HG03060 (cell line): ENCODE data around the gene DCLK1.
A peak's percentile ranks its signal among the peaks of the same experiment; 100 is the strongest.

Experiments
- ATAC-seq: cut with Tn5 transposase; IDR thresholded peaks from one replicate; pipeline ENCODE4 v1.9.1; 2021; ENCODE audit warnings: low read depth, moderate number of reproducible peaks; ENCODE audit not compliant: unreplicated experiment

Gene DCLK1

DNA sequence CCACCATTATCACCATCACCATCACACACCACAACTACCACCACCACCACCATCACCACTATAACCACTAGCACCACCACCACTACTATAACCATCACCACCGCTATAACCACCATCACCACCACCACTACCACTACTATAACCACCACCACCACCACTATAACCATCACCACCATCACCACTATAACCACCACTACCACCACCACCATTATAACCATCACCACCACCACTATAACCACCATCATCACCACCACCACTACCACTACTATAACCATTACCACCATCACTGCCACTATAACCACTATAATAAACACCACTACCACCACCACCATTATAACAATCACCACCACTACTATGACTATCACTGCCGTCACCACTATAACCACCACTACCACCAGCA, 173.2 kb downstream of the DCLK1 start:
- no peak for ATAC-seq

DNA sequence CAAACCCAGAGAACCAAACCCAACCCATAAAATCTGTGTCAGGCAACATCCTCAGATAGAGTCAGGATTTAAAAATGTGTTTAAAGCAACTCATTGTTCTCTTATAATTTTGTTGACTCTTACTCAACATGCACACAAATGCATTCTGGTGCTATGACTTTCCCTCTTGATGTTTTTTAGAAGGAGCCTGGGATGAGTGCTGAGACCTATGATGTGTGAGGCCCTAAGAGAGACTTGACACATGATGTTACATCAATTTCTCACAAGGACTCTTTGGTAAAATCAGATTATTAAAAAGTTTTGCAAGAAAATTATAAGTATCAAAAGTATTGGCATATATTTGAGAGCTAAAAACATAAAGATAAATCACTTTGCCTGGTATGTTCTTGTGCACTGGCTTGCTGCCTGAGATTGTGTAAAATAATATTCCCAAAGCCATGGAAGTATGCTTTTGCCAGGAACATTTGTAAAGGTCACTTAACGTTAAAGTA, 173.9 kb downstream of the DCLK1 start:
- no peak for ATAC-seq

DNA sequence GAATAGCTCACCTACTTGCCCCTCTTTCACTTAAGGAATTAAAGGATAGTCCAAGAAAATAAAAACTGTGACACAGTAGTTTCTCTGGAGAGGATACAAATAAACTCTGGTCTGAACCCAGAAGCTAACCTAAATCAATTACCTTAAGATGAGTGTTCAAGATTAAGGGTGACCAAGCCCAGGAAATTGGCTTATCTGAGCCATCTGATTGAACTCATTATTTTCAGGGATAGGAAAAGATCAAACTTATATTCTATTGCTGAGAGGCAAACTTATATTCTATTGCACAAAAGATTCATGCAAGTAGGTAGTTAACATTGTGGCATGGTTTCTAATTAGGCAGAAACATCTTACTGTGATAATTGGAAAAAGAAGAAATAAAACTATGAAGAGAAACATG, 175.1 kb downstream of the DCLK1 start:
- ATAC-seq, result no peak

DNA sequence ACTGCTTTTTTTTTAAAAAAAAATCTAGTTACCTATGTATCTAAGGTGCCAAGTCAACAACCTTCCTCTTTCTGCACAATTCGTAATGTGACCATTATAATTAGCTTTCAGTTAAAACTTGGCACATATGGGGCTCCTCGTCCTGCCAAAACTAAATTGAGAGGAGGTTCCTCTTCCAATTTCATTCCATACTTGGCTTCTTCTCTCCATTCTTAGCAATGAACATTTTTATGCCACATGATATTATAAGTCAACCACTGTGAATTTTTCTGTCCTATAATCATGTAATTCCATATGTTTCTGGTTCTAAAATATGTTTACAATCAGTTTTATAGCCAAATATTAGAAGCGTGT, 177.0 kb downstream of the DCLK1 start:
- ATAC-seq, result no peak

DNA sequence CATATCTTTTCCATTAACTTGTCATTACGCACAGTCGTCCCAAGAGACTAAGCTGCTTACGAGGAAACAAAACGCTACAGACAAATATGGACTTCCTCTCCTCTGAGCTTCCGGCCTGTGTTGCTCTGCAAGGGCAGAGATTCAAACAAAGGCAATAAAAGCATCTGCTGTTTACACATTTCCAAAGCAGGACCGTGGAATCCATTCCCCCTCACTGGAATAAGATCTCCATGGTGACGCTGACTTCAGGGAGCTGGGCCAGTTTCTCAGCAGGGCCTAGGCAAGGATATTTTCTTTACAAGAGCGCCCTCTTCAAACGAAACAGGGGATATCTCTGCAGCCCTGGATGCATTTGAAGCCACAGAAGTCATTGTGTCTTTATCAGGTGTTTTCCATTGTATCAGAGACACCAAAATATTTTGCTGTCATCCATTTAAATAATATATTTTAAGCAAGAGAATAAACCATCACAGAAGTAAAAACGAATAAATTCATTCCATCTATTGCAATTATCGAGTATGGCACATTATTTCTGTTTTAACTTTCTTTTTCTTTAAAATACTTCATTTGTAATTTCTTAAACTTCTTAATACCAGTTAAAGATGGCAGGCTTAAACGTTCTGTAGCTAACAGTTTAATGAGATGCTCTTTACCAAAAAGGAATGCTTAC, 177.5 kb downstream of the DCLK1 start:
- ATAC-seq, result no peak

DNA sequence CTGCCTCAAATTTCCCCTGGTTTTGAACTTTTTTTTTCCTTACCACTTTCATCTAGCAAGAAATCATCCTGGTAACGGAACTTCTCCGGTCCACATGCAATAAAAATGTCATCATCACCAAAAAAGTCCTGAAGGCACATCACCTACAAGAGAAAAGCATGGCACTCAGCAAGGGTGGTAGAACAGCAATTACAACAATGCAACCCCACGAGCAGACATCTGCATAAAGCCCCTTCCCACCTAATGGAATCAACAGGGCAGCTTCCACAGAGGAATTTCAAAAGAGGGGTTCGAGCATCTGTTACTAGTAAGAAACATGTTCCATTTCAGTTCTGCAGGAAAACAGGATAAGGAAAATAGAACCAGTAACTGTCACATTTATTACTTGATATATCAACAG, 183.9 kb downstream of the DCLK1 start:
- no peak for ATAC-seq

DNA sequence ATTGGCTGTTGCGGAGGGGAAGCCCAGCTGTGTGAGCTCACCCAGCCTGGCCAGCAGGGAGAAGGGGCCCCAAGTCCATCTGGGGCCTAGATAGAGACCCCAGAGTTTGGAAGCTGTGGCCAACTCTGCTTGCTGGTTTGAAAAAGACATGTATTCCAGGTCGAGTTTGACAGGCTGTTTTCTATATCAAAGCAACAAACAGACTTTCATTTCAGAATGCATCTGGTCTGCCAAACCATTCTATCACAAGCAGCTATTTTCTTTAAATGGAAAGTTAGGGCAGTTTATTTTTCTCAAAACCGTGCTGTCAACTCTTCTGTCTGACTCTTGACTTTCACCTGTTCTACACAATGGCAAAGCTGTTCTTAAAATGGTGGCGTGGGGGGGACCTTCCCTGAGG, 185.8 kb downstream of the DCLK1 start:
- no peak for ATAC-seq

DNA sequence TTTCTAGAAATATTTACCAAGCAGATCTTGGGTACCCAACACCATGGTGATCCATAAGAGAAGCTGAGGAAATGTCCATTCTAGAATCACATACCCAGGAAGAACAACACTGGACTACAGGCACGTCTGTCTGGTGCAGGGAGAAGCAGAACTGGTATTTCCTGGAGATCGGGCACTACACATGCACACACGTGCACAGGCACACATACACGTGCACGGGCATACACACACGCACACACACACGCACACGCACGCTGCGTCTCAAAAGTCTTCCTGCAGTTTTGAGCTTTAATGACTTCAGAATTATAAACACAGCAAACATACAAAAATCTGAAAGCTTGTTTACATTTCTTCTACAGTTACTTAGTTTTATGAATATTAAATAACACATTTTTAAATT, 189.8 kb downstream of the DCLK1 start:
- no peak for ATAC-seq

DNA sequence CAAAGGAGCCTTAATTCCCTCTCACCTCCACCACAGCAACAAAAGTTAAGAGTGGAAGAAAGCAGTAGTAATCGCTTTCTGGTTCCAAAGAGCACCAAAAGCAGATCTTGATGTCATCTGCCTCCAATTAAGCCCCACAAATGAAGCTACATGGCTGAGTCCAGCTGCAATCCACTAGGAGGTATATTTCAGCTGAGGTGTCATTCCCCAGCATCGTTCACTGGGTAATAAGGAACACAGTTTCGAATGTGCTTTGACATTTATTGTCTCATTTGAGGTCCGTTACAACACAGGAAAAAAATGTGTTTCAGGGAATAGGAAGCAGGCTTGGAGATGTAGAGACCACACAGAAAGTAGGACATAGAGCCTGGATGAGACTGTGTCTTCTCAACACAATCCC, 190.4 kb downstream of the DCLK1 start:
- no peak for ATAC-seq

DNA sequence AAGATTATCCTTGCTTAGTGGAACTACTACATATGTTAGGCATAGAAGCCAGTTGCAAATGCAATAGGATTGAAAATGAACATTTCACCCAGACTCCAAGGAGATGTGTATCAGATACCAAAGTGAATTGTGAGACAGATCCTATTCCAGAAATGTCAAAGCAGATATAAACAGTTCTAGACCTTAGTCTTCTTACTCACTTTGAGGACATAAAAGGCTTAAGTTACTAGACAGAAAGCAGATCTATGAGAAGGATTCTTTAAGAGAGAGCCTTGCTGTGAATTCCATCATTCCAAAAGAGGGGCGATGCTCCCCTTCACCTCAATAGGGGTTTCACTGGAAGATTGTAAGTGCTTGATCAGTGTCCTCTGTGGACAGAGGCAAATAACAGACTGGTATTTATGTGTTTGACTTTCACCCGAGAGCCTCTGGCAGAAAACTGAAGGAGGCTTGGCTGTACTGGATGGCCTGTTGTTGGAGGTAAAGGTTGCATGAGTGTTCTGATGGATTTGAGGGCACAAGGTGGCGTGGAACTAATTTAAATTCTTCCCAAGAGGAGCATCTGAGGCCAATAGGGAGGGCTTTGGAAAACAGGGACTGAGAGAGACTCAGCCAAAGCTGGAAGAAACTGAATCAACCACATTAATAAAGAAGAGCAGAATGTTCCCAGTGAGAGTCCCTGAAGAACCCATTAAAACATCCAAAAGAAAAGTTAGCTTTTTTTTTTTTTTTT, 194.8 kb downstream of the DCLK1 start:
- no peak for ATAC-seq

DNA sequence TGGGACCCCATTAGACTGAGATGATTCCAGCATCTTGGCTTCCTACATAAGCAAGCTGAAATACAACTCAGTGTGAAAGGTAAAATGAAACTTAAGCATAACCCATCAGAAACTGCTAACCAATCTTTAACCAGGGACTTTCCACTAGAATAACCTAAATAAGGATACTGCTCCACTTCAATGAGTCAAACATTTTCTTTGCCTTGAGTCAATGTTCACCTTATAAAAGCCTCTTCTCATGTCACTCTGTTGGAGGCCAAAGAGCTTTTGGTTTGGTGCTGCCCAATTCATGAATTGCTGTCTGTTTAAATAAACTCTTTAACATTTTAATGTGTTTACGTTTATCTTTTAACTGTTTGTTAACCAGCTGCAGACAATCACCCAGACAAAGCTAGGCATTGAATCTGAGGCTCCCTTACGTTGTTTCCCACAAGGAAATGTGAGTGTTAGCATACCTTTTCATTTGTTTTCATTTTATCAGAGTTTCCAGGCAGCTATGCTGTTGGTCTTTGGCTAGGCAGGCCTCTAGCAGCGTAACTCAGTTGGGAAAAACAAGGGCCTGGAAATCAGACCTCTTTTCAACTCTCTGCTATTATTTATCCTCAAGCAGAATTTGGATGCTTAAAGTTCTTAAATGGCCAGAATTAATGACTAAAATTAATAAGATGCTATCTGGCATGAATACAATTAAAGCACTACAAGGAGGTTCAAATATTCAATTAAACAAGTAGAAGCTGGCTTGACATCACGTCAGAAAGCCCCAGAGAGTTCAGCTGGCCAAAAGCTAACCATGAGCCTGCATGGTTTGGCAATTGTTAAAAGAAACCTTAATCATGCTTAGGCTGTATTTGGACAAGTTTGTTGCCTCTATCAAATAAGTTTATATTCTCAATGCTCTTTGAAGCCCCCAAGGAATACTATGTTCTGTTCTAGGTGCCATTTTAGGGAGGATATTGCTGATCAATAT, 200.2 kb downstream of the DCLK1 start:
- ATAC-seq, result peak; percentile 73

DNA sequence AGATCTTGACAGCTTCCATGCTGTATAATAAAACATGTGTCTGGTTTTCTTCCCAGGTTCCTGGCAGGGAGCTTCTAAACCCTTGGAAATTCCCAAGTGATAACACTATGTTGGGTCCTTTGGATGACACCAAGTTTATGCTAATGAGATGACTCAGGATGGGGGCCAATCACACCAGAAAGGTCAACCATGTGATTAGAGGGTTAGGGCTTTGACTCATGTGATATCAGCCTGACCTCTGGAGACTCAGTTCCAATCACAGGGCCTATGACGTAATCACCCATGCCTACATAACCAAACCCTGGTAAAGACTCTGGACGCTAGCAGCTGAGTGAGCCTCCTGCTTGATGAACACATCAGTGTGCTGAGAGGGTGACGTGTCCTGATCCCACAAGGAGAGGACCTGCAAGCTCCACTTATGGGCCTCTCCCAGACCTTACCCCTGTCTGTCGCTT, 203.6 kb downstream of the DCLK1 start:
- ATAC-seq, result no peak

DNA sequence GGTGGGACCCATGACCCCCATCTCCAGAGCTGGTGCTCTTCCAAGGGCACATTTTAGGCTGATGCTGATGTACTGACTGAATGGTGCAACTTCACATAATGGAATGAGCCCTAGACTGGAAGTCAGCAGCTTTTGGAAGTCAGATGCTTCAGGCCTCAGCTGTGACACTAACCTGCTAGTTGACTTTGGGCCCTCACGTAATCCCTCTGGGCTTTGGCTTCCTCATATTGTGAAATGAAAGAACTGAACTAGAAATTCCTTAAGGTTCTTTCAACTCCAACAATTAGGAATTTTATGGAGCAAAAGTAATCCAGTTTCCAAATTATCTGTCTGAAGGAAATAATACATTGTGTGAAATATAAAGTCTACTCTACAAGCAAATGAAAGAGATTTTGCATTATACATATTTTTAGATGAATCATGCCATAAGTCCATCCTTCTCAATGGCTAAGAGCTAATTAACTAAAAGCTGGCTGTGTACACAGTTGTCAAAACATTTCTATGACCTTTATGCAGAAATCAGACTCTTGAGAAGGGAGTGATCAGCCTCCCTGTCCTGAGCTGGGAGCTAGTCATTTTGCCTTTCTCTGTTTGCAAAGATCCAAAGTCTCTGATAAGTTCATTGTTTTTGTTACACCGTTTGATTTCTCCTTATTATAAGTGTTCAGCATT, 204.2 kb downstream of the DCLK1 start:
- no peak for ATAC-seq

DNA sequence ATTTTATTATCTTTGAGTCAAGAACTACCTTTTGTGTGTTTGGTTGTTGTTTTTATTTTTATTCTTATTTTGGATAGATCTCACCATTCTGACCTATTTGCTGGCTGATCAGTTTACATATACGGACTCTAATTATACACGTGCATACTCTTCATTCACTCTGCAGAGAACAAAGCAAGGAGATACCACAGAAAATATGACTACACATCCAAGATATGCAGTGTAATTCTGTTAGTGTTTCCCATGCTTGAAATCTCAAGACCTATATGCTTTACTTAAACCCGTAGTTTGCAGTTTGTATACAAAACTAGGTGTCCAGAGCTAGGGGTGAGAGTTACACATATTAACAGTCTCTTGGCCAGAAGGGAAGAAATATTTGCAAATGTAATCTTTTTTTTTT, 205.5 kb downstream of the DCLK1 start:
- no peak for ATAC-seq

DNA sequence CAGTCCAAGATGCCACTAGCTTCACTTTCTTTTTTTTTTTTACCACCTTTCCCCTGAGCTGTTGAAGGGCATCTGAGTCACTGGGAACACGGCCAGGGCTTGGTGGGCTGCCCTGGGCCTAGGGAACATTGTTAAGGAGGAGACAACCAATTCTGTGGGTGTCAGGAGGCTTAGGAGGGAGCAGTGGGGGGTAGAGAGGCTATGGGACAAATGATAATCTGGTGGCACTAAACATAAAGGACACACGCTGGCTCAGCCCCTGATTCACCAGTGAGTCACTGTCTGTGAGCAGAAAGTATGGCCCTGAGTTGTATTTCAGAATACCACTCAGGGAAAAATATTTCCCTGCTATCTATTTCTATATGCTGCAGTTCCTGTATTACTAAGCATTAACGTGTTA, 207.8 kb downstream of the DCLK1 start:
- no peak for ATAC-seq

DNA sequence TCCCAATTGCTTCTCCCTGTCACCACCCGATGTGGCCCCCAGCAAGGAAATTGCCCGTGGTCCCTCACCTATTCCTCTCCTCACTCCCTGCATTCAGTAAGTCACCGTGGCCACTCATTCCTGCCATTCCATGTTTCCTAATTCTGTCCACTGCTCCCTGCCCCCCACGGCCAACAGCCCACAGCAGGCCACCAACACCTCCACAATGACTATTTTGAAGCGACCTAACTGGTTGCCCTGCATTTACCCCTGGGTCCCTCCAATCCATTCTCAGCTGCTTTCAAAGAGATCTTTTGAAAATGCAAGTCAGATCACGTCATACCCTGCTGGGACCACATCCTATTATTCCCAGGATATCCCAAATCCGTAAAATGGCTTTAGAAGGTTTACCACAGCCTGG, 210.4 kb downstream of the DCLK1 start:
- no peak for ATAC-seq

DNA sequence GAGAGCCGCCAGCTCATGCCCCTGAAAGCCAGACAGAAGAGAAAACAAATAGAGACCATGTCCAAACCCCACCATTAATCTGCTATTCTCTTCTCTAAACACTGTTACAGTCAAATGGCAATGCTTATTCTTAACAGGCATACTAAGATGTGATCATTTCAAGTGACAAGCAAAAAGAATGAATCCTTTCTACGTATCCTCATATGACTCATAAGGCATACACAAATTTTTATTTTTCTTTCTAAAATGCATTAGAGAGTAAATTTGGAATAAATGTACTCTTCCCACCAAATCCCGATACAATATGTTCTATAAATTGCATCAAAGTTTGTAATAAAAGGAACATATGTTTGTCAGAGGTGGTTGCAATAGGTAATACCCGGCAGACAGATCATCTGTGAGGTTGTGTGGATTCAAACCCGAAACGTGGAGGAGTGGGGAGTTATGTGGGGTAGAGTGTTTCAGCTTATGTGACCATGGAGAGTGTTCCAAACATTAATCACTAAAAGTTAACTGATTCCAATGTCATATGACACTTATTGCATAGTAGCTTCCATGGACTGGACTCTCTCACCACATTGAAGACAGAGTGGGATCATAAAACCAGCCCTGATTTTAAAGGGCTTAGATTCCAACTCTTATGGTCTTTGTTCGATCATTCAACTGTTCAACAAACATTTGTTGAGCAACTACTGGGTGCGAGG, 213.1 kb downstream of the DCLK1 start:
- no peak for ATAC-seq

DNA sequence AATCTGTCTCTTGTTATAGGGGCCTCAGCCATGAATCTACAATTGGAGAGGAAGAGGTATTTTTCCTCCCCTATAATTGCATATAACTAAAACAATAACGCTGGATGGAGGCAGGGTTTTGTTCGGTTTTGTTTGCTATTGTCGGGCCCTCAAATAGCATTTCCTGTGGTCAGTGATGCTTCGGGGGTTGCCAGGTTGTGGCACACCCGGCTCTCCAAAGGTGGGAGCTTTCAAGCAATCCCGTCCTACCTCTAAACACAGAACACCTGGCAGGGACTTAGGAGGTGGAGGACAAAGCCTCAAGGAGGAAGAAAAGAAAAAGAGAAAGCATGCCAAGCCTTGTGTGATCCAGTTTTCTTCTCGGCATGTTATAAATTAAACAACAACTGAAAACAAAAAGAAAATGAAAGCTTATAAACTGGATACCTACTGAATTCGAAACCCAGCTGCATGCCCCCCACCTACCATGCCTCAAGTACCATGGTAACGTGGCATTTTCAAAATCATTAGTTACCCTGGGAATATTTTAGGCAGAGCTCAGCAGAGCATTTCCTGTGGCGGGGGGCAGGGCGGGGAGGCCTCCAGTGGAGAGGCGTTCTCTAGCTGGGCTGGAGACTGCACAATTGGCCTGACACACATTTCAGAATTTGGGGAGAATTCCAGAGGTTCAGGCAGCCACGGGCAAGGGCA, 213.8 kb downstream of the DCLK1 start:
- ATAC-seq, result peak; percentile 51

DNA sequence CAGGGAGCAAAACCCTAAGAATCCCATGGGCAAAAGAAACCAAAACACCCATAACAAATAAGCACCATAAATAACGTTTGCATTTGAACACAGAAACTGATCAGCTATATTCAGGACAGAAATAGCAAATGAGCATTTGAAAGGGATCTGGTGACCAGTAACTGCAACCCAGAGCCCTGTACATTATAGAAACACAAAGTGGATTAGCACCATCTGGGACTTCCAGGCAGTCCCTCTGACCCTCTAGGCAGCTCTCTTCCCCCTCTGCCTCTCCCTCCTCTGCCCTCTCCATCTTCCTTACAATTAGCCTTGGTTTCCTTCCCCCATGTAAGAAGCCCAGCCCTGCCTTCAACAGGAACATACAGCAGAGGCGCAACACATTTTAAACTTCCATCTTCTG, 215.0 kb downstream of the DCLK1 start:
- no peak for ATAC-seq
